Activated CD4-positive, alpha-beta T cell treated with anti-CD3 and anti-CD28 coated beads for 24 hours (primary cell): ENCODE data around the gene RFFL.

Source experiments
- DNase-seq, 2 donors: peaks; one replicate each; pipeline ENCODE4 v3.0.0-alpha.2; 2020; ENCODE audit warnings: low read depth in 2 of 2

Gene RFFL

GRCh38 chr17:35081638-35082037, 18.1 kb upstream of the RFFL start:
- no peak for DNase-seq

GRCh38 chr17:35080536-35080935, 17.0 kb upstream of the RFFL start:
- no peak for DNase-seq

GRCh38 chr17:35079547-35080423, 16.3 kb upstream of the RFFL start:
- DNase-seq = no peak

GRCh38 chr17:35076874-35077273, 13.4 kb upstream of the RFFL start:
- no peak for DNase-seq

- DNase-seq = no peak
These were observed 11.5 kb upstream of the RFFL start for GRCh38 chr17:35074711-35075707.

GRCh38 chr17:35073991-35074627, 10.6 kb upstream of the RFFL start:
- DNase-seq = no peak

GRCh38 chr17:35073183-35073790, 9.8 kb upstream of the RFFL start:
- DNase-seq = no peak

GRCh38 chr17:35069311-35069710, 5.8 kb upstream of the RFFL start:
- DNase-seq = no peak

GRCh38 chr17:35068249-35068648, 4.7 kb upstream of the RFFL start:
- no peak for DNase-seq

- DNase-seq = no peak
These were observed 2.4 kb upstream of the RFFL start for GRCh38 chr17:35065880-35066279.

- DNase-seq = no peak
These were observed 1.2 kb upstream of the RFFL start for GRCh38 chr17:35064516-35065215.

GRCh38 chr17:35062308-35062707, 1.2 kb downstream of the RFFL start:
- DNase-seq = no peak

- no peak for DNase-seq
These were observed 6.1 kb downstream of the RFFL start for GRCh38 chr17:35057332-35057915.

- DNase-seq = no peak
These were observed 7.5 kb downstream of the RFFL start for GRCh38 chr17:35056013-35056412.

- no peak for DNase-seq
These were observed 10.3 kb downstream of the RFFL start for GRCh38 chr17:35053204-35053603.

GRCh38 chr17:35052780-35053179, 10.7 kb downstream of the RFFL start:
- DNase-seq = no peak

GRCh38 chr17:35052241-35052610, 11.3 kb downstream of the RFFL start:
- DNase-seq = no peak

- DNase-seq = no peak
These were observed 11.8 kb downstream of the RFFL start for GRCh38 chr17:35051579-35052240.

GRCh38 chr17:35051183-35051578, 12.3 kb downstream of the RFFL start:
- DNase-seq = no peak

GRCh38 chr17:35050170-35050569, 13.3 kb downstream of the RFFL start:
- DNase-seq = no peak
